ENCODE data around the gene CLUH. TPM values are rescaled to one million over a fixed set of nuclear protein-coding genes. Genes with fewer than 3 reads are reported as not detected.

Gene CLUH
- total RNA-seq, 1 experiment from 2014 or later = 175 TPM

DNA sequence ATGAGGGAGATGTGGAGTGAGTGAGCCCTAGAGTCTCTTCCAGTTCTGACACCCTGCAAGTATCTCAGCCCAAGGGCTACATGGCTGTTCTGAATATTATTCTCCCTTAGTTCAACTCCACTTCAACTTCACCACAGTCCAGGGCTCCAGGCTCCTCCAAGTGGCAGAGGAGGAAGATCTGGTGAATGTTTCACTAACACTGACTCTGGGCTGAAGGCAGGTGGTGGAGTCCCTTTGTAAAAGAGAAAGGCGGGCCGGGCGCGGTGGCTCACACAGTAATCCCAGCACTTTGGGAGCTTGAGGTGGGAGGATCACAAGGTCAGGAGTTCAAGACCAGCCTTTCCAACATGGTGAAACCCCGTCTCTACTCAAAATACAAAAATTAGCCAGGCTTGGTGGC, 24.3 kb upstream of the CLUH start:
- intact Hi-C loops (cut with micrococcal nuclease) = no loop called here
- TF ChIP-seq EGR1 (IDR thresholded peaks at IDR 0.05; ENCODE audit: low read depth) = no peak
- TF ChIP-seq CEBPB (IDR thresholded peaks at IDR 0.05; ENCODE audit: low read depth) = no peak
- TF ChIP-seq ZNF274 (IDR thresholded peaks at IDR 0.05; ENCODE audit: low read depth, low read length) = no peak
- no peak for TF ChIP-seq EZH2 (IDR thresholded peaks at IDR 0.05)
- no peak for TF ChIP-seq POLR2A (IDR thresholded peaks at IDR 0.05; ENCODE audit: borderline replicate concordance, extremely low read depth, insufficient read depth, insufficient read length)
- TF ChIP-seq JUND (IDR thresholded peaks at IDR 0.05) = no peak
- TF ChIP-seq, protein P1, sequence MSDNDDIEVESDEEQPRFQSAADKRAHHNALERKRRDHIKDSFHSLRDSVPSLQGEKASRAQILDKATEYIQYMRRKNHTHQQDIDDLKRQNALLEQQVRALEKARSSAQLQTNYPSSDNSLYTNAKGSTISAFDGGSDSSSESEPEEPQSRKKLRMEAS (IDR thresholded peaks at IDR 0.05) = no peak
- TF ChIP-seq, protein P2, sequence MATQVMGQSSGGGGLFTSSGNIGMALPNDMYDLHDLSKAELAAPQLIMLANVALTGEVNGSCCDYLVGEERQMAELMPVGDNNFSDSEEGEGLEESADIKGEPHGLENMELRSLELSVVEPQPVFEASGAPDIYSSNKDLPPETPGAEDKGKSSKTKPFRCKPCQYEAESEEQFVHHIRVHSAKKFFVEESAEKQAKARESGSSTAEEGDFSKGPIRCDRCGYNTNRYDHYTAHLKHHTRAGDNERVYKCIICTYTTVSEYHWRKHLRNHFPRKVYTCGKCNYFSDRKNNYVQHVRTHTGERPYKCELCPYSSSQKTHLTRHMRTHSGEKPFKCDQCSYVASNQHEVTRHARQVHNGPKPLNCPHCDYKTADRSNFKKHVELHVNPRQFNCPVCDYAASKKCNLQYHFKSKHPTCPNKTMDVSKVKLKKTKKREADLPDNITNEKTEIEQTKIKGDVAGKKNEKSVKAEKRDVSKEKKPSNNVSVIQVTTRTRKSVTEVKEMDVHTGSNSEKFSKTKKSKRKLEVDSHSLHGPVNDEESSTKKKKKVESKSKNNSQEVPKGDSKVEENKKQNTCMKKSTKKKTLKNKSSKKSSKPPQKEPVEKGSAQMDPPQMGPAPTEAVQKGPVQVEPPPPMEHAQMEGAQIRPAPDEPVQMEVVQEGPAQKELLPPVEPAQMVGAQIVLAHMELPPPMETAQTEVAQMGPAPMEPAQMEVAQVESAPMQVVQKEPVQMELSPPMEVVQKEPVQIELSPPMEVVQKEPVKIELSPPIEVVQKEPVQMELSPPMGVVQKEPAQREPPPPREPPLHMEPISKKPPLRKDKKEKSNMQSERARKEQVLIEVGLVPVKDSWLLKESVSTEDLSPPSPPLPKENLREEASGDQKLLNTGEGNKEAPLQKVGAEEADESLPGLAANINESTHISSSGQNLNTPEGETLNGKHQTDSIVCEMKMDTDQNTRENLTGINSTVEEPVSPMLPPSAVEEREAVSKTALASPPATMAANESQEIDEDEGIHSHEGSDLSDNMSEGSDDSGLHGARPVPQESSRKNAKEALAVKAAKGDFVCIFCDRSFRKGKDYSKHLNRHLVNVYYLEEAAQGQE (IDR thresholded peaks at IDR 0.05; ENCODE audit: low read depth) = no peak
- Histone ChIP-seq H3K9me2 (ENCODE audit: insufficient read depth) (no peaks in the 10 kb centered on the region), H3K4me2 (ENCODE audit: low read length) (no peak overlapping the region), H3K9ac (ENCODE audit: low read length) (no peak overlapping the region), H3K4me1 (ENCODE audit: control insufficient read depth in 1 of 2, insufficient read depth in 2 of 2, low read length in 2 of 2) (no peaks in the 10 kb centered on the region), H3K27ac (ENCODE audit: low read depth, low read length) (no peak overlapping the region), H2AFZ (ENCODE audit: low read depth, low read length, poor library complexity, severe bottlenecking) (no peak overlapping the region), H3K36me3 (ENCODE audit: control insufficient read depth in 1 of 2, insufficient read depth in 2 of 2, low read length in 2 of 2) (no peaks in the 10 kb centered on the region), H3K79me2 (ENCODE audit: insufficient read depth, low read length) (no peaks in the 10 kb centered on the region), H3K4me3 (replicated peaks in 1 of 2; ENCODE audit: low read depth in 1 of 2, low read length in 2 of 2) (no peak overlapping the region), H3K9me3 (ENCODE audit: control insufficient read depth in 1 of 2, insufficient read depth in 1 of 2, low read depth in 1 of 2, low read length in 2 of 2) (no peaks in the 10 kb centered on the region), H3K27me3 (ENCODE audit: insufficient read depth, low read length) (no peaks in the 10 kb centered on the region), H4K20me1 (ENCODE audit: insufficient read depth) (no peaks in the 10 kb centered on the region)
- no peak for DNase-seq (ENCODE audit: low read depth, low spot score)
- CTCF ChIA-PET = no interaction called here
- RAD21 ChIA-PET (ENCODE audit: low non-redundant PET in 1 of 2, low total read pairs in 2 of 2, uncharacterized antibody in 2 of 2, unreplicated experiment in 2 of 2) = no interaction called here
- POLR2A ChIA-PET = interaction anchor here (0.8 kb wide), 1 partner anchor 12 kb away, joined by 3 read pairs; no protein-coding TSS in a partner anchor
- BruUV-seq (replicated peaks) = no TSS peak
- no peak for ATAC-seq

Data from HCT116 (cell line).